Liver (tissue), 9 donors: ENCODE results near the gene GRM3. TPM values are rescaled to one million over a fixed set of nuclear protein-coding genes. Genes with fewer than 3 reads are reported as not detected.

Source experiments
- DNase-seq: peaks from one replicate; pipeline ENCODE4 v3.0.0-alpha.2; 2017; ENCODE audit warnings: low spot score
- H3K27ac ChIP-seq, 2 donors: one replicate each; pipeline ENCODE4 v1.7.0; 2013; ENCODE audit warnings: inconsistent platforms in 2 of 2, low read length in 2 of 2, control low read depth in 1 of 2, low read depth in 1 of 2, mild to moderate bottlenecking in 1 of 2
- H3K27me3 ChIP-seq, 4 donors: one replicate each; pipeline versions ENCODE4 v1.6.1 to v1.7.0; 2013; ENCODE audit warnings: low read length in 3 of 4, inconsistent platforms in 1 of 4, mild to moderate bottlenecking in 1 of 4, moderate library complexity in 1 of 4; ENCODE audit not compliant: control insufficient read depth in 4 of 4, insufficient read depth in 4 of 4
- H3K36me3 ChIP-seq, 4 donors: one replicate each; pipeline versions ENCODE4 v1.6.1 to v1.7.0; 2013; ENCODE audit warnings: low read length in 3 of 4, mild to moderate bottlenecking in 3 of 4, low read depth in 1 of 4, moderate library complexity in 1 of 4; ENCODE audit not compliant: control insufficient read depth in 4 of 4, insufficient read depth in 3 of 4
- H3K4me1 ChIP-seq, 4 donors: one replicate each; pipeline versions ENCODE4 v1.6.1 to v1.7.0; 2013; ENCODE audit warnings: low read length in 3 of 4, mild to moderate bottlenecking in 3 of 4, moderate library complexity in 1 of 4; ENCODE audit not compliant: control insufficient read depth in 4 of 4, insufficient read depth in 4 of 4
- H3K4me3 ChIP-seq, 3 donors: one replicate each; pipeline versions ENCODE4 v1.6.1 to v1.7.0; 2013; ENCODE audit warnings: low read length in 3 of 3, control low read depth in 1 of 3, low read depth in 1 of 3, mild to moderate bottlenecking in 1 of 3
- H3K9ac ChIP-seq, 2 donors: one replicate each; pipeline ENCODE4 v1.7.0; 2013; ENCODE audit warnings: low read length in 2 of 2, mild to moderate bottlenecking in 2 of 2, moderate library complexity in 2 of 2, control low read depth in 1 of 2, low read depth in 1 of 2
- H3K9me3 ChIP-seq, 4 donors: one replicate each; pipeline versions ENCODE4 v1.6.1 to v1.7.0; 2013; ENCODE audit warnings: low read length in 3 of 4; ENCODE audit not compliant: control insufficient read depth in 4 of 4
- EGR1 ChIP-seq, 2 donors: IDR thresholded peaks; 2 replicates each; pipeline ENCODE4 v1.6.1; 2016 to 2018; ENCODE audit warnings: antibody characterized with exemption in 2 of 2, low read depth in 2 of 2
- FOXA1 ChIP-seq: IDR thresholded peaks from 2 replicates; pipeline ENCODE4 v1.6.1; 2016; ENCODE audit warnings: antibody characterized with exemption
- FOXA2 ChIP-seq: IDR thresholded peaks from 2 replicates; pipeline ENCODE4 v1.6.1; 2016; ENCODE audit warnings: antibody characterized with exemption
- GABPA ChIP-seq, 2 donors: IDR thresholded peaks in 1 of 2; conservative IDR thresholded peaks in 1 of 2; 2 replicates each; pipeline ENCODE4 v1.6.1; 2016; ENCODE audit warnings: antibody characterized with exemption in 2 of 2, mild to moderate bottlenecking in 1 of 2, moderate library complexity in 1 of 2
- HNF4A ChIP-seq, 2 donors: conservative IDR thresholded peaks; 2 replicates each; pipeline ENCODE4 v1.6.1; 2016; ENCODE audit warnings: antibody characterized with exemption in 2 of 2, mild to moderate bottlenecking in 2 of 2
- HNF4G ChIP-seq: IDR thresholded peaks from 2 replicates; pipeline ENCODE4 v1.6.1; 2016; ENCODE audit warnings: antibody characterized with exemption
- JUND ChIP-seq, 2 donors: IDR thresholded peaks; 2 replicates each; pipeline ENCODE4 v1.6.1; 2016; ENCODE audit warnings: antibody characterized with exemption in 2 of 2
- MAX ChIP-seq: IDR thresholded peaks from 2 replicates; pipeline ENCODE4 v1.6.1; 2016; ENCODE audit warnings: antibody characterized with exemption
- RAD21 ChIP-seq, 2 donors: IDR thresholded peaks; 2 replicates each; pipeline ENCODE4 v1.6.1; 2016; ENCODE audit warnings: antibody characterized with exemption in 2 of 2, mild to moderate bottlenecking in 2 of 2
- RXRA ChIP-seq, 2 donors: IDR thresholded peaks; 2 replicates each; pipeline ENCODE4 v1.6.1; 2017 to 2018; ENCODE audit warnings: antibody characterized with exemption in 2 of 2, mild to moderate bottlenecking in 1 of 2
- SP1 ChIP-seq: IDR thresholded peaks from 2 replicates; pipeline ENCODE4 v1.6.1; 2018; ENCODE audit warnings: antibody characterized with exemption, mild to moderate bottlenecking
- TAF1 ChIP-seq: conservative IDR thresholded peaks from 2 replicates; pipeline ENCODE4 v1.6.1; 2016; ENCODE audit warnings: antibody characterized with exemption, mild to moderate bottlenecking
- YY1 ChIP-seq: IDR thresholded peaks from 2 replicates; pipeline ENCODE4 v1.6.1; 2016; ENCODE audit warnings: antibody characterized with exemption, mild to moderate bottlenecking
- WGBS: extraction: QIAGEN DNeasy Blood & Tissue Kit; methylation state at CpG from one replicate; pipeline ENCODE4 v1.1.7; 2013; 5-methylcytosine and 5-hydroxymethylcytosine counted together
- polyA plus RNA-seq, 2 donors: library from polyadenylated mRNA; stranded (reverse) in 1 of 2; unstranded in 1 of 2; fragments of 200-250 nt in 1 of 2; fragments of >200 nt in 1 of 2; fragmentation: Nextera tagmentation in 1 of 2; extraction: Ambion mirVana in 1 of 2; gene quantifications; one replicate each; pipeline versions ENCODE4 v1.2.1 to v1.2.3, GENCODE V29; 2013 to 2015
- total RNA-seq, 2 donors: library from RNA; depleted of rRNA; stranded (reverse); fragments of >200 nt; gene quantifications; one replicate each; pipeline ENCODE4 v1.2.3, GENCODE V29; 2014
- TF ChIP-seq, protein P1 (sequence below): fragments of 150-350 bp; IDR thresholded peaks from 2 replicates; pipeline ENCODE4 v1.5.1; 2017; ENCODE audit warnings: improper control_type of control experiment, low read depth, low read length; ENCODE audit not compliant: missing input control
- TF ChIP-seq, protein P2 (sequence below): IDR thresholded peaks from 2 replicates; pipeline ENCODE4 v1.6.1; 2016; ENCODE audit warnings: antibody characterized with exemption
- TF ChIP-seq, protein P3 (sequence below): IDR thresholded peaks from 2 replicates; pipeline ENCODE4 v1.6.1; 2016; ENCODE audit warnings: antibody characterized with exemption
- TF ChIP-seq, protein P4 (sequence below): IDR thresholded peaks from 2 replicates; pipeline ENCODE4 v1.6.1; 2016; ENCODE audit warnings: antibody characterized with exemption, mild to moderate bottlenecking
- donor health status: healthy.
- donor health status: healthy.
- donor health status: healthy.
- donor health status: healthy.
- donor health status: healthy.

Gene GRM3
- total and polyA plus RNA-seq, 4 donors, result 0.08 to 0.09 TPM; not detected in 2

DNA sequence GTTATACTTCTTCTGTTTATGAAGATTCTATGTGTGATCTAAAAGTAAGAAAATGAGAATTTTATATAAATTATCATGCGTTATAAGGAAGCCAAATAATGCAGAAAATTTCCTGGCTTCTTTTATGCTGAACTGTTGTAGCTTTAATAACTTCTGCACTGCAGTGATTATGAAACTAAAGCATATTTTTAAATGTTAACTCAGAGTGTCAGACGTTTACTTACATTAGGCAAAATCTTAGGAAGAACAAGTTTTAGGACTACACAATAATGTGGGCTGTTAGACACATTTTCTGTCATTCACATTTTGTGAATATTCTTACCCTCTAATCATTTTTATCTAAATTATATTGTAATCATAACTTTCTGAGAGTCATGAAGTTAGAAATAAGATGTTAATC lies 22.0 kb downstream of the GRM3 start:
- no peak overlapping the region for H3K27ac ChIP-seq
- no peak overlapping the region for H3K9ac ChIP-seq
- no peak for TF ChIP-seq HNF4A (conservative IDR thresholded peaks at IDR 0.05)
- TF ChIP-seq, protein P1, sequence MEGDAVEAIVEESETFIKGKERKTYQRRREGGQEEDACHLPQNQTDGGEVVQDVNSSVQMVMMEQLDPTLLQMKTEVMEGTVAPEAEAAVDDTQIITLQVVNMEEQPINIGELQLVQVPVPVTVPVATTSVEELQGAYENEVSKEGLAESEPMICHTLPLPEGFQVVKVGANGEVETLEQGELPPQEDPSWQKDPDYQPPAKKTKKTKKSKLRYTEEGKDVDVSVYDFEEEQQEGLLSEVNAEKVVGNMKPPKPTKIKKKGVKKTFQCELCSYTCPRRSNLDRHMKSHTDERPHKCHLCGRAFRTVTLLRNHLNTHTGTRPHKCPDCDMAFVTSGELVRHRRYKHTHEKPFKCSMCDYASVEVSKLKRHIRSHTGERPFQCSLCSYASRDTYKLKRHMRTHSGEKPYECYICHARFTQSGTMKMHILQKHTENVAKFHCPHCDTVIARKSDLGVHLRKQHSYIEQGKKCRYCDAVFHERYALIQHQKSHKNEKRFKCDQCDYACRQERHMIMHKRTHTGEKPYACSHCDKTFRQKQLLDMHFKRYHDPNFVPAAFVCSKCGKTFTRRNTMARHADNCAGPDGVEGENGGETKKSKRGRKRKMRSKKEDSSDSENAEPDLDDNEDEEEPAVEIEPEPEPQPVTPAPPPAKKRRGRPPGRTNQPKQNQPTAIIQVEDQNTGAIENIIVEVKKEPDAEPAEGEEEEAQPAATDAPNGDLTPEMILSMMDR, result no peak
- no peak for TF ChIP-seq HNF4G
- no peak for DNase-seq
- WGBS, result 29% methylated on average over 2 of the region's 2 CpGs
- no peaks in the 10 kb centered on the region for H3K9me3 ChIP-seq
- no peaks in the 10 kb centered on the region for H3K27me3 ChIP-seq
- H3K4me3 ChIP-seq, result no peak overlapping the region
- no peaks in the 10 kb centered on the region for H3K36me3 ChIP-seq
- H3K4me1 ChIP-seq, result no peaks in the 10 kb centered on the region

DNA sequence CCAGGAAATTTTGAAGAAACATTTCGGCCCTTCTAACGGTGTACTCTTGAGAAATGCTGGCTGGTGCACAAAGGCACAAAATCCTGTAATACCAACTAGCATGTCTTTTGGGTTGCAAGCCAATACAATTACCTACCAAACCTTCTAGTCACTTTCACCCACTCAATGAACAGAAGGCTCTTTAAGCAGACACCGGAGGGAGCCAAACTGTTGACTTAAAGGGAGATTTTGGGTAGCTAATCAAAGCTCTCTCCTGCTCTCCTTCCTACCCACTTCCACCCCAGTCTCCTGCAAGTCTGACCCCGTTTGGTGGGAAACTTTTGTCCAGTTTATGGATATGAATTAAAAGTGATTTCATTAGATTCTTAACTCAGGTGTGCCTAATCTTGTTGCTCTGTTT lies 24.0 kb downstream of the GRM3 start:
- Histone ChIP-seq H3K36me3 (no peaks in the 10 kb centered on the region), H3K4me1 (no peaks in the 10 kb centered on the region), H3K27me3 (no peaks in the 10 kb centered on the region), H3K9me3 (no peaks in the 10 kb centered on the region), H3K4me3 (no peak overlapping the region), H3K9ac (no peak overlapping the region), H3K27ac (no peak overlapping the region)
- WGBS, result 31% methylated on average over 4 of the region's 4 CpGs
- no peak for DNase-seq
- TF ChIP-seq HNF4G (no peak), YY1 (no peak), JUND (IDR thresholded peaks at IDR 0.05) (no peak), RXRA (IDR thresholded peaks at IDR 0.05) (no peak), RAD21 (IDR thresholded peaks at IDR 0.05) (peak in 1 of 2 donors; percentile 24)
- TF ChIP-seq, protein P2, sequence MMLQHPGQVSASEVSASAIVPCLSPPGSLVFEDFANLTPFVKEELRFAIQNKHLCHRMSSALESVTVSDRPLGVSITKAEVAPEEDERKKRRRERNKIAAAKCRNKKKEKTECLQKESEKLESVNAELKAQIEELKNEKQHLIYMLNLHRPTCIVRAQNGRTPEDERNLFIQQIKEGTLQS, result no peak
- TF ChIP-seq, protein P1, result no peak

DNA sequence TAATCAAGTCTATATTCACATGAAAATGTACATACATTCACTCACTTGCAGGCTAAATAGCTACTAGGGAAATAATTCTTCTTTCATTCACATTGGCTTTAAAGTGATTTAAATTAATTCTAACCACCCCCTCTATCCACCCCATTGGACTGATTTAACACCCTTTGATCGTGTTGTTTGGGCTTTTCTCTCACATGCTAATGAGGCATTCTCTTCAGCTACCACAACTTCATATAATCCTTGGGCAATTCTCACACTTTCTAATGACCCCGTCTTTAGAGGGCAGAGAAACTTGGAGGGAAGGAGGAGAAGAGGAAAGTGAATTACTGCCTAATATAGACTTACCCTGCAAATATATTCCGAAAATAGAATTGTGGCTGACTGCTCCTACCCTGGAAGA lies 24.6 kb downstream of the GRM3 start:
- 42% methylated on average over 3 of the region's 3 CpGs for WGBS
- TF ChIP-seq, protein P3, sequence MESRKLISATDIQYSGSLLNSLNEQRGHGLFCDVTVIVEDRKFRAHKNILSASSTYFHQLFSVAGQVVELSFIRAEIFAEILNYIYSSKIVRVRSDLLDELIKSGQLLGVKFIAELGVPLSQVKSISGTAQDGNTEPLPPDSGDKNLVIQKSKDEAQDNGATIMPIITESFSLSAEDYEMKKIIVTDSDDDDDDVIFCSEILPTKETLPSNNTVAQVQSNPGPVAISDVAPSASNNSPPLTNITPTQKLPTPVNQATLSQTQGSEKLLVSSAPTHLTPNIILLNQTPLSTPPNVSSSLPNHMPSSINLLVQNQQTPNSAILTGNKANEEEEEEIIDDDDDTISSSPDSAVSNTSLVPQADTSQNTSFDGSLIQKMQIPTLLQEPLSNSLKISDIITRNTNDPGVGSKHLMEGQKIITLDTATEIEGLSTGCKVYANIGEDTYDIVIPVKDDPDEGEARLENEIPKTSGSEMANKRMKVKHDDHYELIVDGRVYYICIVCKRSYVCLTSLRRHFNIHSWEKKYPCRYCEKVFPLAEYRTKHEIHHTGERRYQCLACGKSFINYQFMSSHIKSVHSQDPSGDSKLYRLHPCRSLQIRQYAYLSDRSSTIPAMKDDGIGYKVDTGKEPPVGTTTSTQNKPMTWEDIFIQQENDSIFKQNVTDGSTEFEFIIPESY, result no peak
- no peak for TF ChIP-seq YY1
- TF ChIP-seq EGR1 (IDR thresholded peaks at IDR 0.05; ENCODE audit: low read depth in 2 of 2), result no peak
- no peak for TF ChIP-seq RAD21 (IDR thresholded peaks at IDR 0.05)
- no peak for TF ChIP-seq GABPA (IDR thresholded peaks at IDR 0.05 in 1 of 2, conservative IDR thresholded peaks at IDR 0.05 in 1 of 2)
- TF ChIP-seq HNF4A (conservative IDR thresholded peaks at IDR 0.05), result no peak
- TF ChIP-seq, protein P4, sequence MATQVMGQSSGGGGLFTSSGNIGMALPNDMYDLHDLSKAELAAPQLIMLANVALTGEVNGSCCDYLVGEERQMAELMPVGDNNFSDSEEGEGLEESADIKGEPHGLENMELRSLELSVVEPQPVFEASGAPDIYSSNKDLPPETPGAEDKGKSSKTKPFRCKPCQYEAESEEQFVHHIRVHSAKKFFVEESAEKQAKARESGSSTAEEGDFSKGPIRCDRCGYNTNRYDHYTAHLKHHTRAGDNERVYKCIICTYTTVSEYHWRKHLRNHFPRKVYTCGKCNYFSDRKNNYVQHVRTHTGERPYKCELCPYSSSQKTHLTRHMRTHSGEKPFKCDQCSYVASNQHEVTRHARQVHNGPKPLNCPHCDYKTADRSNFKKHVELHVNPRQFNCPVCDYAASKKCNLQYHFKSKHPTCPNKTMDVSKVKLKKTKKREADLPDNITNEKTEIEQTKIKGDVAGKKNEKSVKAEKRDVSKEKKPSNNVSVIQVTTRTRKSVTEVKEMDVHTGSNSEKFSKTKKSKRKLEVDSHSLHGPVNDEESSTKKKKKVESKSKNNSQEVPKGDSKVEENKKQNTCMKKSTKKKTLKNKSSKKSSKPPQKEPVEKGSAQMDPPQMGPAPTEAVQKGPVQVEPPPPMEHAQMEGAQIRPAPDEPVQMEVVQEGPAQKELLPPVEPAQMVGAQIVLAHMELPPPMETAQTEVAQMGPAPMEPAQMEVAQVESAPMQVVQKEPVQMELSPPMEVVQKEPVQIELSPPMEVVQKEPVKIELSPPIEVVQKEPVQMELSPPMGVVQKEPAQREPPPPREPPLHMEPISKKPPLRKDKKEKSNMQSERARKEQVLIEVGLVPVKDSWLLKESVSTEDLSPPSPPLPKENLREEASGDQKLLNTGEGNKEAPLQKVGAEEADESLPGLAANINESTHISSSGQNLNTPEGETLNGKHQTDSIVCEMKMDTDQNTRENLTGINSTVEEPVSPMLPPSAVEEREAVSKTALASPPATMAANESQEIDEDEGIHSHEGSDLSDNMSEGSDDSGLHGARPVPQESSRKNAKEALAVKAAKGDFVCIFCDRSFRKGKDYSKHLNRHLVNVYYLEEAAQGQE, result no peak
- TF ChIP-seq FOXA2, result no peak
- no peak for TF ChIP-seq JUND (IDR thresholded peaks at IDR 0.05)
- TF ChIP-seq HNF4G, result no peak
- no peak for TF ChIP-seq MAX
- TF ChIP-seq SP1, result no peak
- TF ChIP-seq, protein P2, result no peak
- TF ChIP-seq FOXA1, result no peak
- no peak for TF ChIP-seq TAF1

More for the DNA sequence above, 24.6 kb downstream of the GRM3 start:
- H3K4me1 ChIP-seq, result no peaks in the 10 kb centered on the region
- H3K36me3 ChIP-seq, result no peaks in the 10 kb centered on the region
- DNase-seq, result no peak
- H3K27me3 ChIP-seq, result no peaks in the 10 kb centered on the region
- H3K27ac ChIP-seq, result no peak overlapping the region
- H3K4me3 ChIP-seq, result no peak overlapping the region
- no peak overlapping the region for H3K9ac ChIP-seq
- H3K9me3 ChIP-seq, result no peaks in the 10 kb centered on the region
